HG02840 (cell line): Measurements from ENCODE around the gene PLEKHF1.
"Not testable (repeated sequence)": the region's sequence is repeated elsewhere in the genome, so short reads cannot be mapped to it uniquely, and the experiment has no call there.

ENCODE experiments used
- ATAC-seq: cut with Tn5 transposase; IDR thresholded peaks from one replicate; pipeline ENCODE4 v1.9.1; 2021; ENCODE audit warnings: mild to moderate bottlenecking, moderate library complexity, moderate number of reproducible peaks; ENCODE audit not compliant: unreplicated experiment, low FRiP score

PLEKHF1 gene

GRCh38 chr19:29665215-29665825, at the start of gene PLEKHF1:
TSS of gene PLEKHF1 (plus strand) at chr19:29665461. CDS start at chr19:29673840, 8,379 bp downstream.
- peak; percentile 88 for ATAC-seq

- ATAC-seq = no peak
These were observed 49.3 kb upstream of the PLEKHF1 start for GRCh38 chr19:29615891-29616425.

- no peak for ATAC-seq
These were observed 48.7 kb upstream of the PLEKHF1 start for GRCh38 chr19:29616541-29616940.

- no peak for ATAC-seq
These were observed 47.6 kb upstream of the PLEKHF1 start for GRCh38 chr19:29617366-29618266.

- ATAC-seq = no peak
These were observed 46.8 kb upstream of the PLEKHF1 start for GRCh38 chr19:29618434-29618833.

- ATAC-seq = no peak
These were observed 46.4 kb upstream of the PLEKHF1 start for GRCh38 chr19:29618871-29619270.

- ATAC-seq = no peak
These were observed 44.3 kb upstream of the PLEKHF1 start for GRCh38 chr19:29620931-29621351.

- no peak for ATAC-seq
These were observed 42.8 kb upstream of the PLEKHF1 start for GRCh38 chr19:29622166-29623070.

GRCh38 chr19:29623726-29624488, 41.4 kb upstream of the PLEKHF1 start:
- ATAC-seq = no peak

- no peak for ATAC-seq
These were observed 40.6 kb upstream of the PLEKHF1 start for GRCh38 chr19:29624489-29625185.

- ATAC-seq = no peak
These were observed 40.0 kb upstream of the PLEKHF1 start for GRCh38 chr19:29625186-29625651.

- no peak for ATAC-seq
These were observed 38.9 kb upstream of the PLEKHF1 start for GRCh38 chr19:29626386-29626785.

- ATAC-seq = not testable (repeated sequence)
These were observed 38.4 kb upstream of the PLEKHF1 start for GRCh38 chr19:29626832-29627231.

GRCh38 chr19:29628661-29629385, 36.4 kb upstream of the PLEKHF1 start:
- no peak for ATAC-seq

- ATAC-seq = no peak
These were observed 35.3 kb upstream of the PLEKHF1 start for GRCh38 chr19:29629836-29630534.

GRCh38 chr19:29630655-29631054, 34.6 kb upstream of the PLEKHF1 start:
- no peak for ATAC-seq

GRCh38 chr19:29631450-29631849, 33.8 kb upstream of the PLEKHF1 start:
- no peak for ATAC-seq

- no peak for ATAC-seq
These were observed 31.3 kb upstream of the PLEKHF1 start for GRCh38 chr19:29634002-29634401.
